CD4-positive, alpha-beta T cell treated with Interferon gamma for 1 hour (primary cell): ENCODE results near the gene USP48.
"Not testable (repeated sequence)": the region's sequence is repeated elsewhere in the genome, so short reads cannot be mapped to it uniquely, and the experiment has no call there.

Experiments
- DNase-seq: peaks from one replicate; pipeline ENCODE4 v3.0.0-alpha.2; 2020

Gene USP48

GRCh38 chr1:21774835-21775549 is 8.0 kb downstream of the USP48 start:
- no peak for DNase-seq

DNA sequence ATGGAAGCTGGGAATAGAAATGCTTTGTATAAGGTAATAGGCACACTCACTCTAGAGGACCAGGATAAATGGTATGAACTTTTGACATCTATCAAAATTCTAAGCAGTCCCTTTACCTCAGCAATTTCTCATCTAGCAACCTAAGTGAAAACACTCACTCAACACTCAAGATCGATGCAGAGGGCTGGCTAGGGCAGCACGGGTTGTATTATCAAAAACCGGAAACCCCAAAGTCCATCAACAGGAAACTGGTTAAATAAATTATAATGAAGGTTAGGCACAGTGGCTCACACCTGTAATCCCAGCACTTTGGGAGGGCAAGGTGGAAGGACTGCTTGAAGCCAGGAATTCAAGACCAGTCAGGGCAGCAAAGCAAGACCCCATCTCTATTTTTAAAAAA is 9.4 kb downstream of the USP48 start:
- DNase-seq, result no peak

GRCh38 chr1:21771672-21772071 is 11.3 kb downstream of the USP48 start:
- DNase-seq, result not testable (repeated sequence)

DNA sequence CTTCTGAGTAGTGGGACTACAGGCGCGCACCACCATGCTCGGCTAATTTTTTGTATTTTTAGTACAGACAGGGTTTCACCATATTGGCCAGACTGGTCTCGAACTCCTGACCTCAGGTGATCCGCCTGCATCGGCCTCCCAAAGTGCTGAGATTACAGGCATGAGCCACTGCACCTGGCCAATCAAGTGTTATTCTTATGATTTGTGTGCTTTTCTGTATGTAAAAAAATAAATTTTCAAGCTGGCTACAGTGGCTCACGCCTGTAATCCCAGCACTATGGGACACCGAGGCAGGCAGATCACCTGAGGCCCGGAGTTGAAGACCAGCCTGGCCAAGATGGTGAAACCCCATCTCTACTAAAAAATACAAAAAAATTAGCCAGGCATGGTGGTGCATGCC is 12.3 kb downstream of the USP48 start:
- DNase-seq, result not testable (repeated sequence)

- no peak for DNase-seq
Measured at GRCh38 chr1:21770201-21770600, 12.7 kb downstream of the USP48 start.

GRCh38 chr1:21767106-21767505 is 15.8 kb downstream of the USP48 start:
- not testable (repeated sequence) for DNase-seq

DNA sequence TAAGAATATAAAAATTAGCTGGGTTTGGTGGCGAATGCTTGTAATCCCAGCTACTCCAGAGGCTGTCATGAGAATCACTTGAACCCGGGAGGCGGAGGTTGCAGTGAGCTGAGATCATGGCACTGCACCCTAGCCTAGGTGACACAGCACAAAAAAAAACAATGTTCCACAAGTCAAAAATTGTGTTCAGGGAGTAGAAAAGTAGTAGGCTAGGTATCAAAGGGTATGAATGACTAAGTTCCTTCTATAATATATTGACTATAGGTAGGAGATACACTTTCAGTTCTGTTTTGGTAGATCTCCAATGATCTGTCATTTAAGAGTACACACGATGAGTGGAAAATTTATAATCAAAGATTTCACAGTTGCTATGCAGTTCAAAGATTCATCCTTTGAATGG is 16.7 kb downstream of the USP48 start:
- no peak for DNase-seq

DNA sequence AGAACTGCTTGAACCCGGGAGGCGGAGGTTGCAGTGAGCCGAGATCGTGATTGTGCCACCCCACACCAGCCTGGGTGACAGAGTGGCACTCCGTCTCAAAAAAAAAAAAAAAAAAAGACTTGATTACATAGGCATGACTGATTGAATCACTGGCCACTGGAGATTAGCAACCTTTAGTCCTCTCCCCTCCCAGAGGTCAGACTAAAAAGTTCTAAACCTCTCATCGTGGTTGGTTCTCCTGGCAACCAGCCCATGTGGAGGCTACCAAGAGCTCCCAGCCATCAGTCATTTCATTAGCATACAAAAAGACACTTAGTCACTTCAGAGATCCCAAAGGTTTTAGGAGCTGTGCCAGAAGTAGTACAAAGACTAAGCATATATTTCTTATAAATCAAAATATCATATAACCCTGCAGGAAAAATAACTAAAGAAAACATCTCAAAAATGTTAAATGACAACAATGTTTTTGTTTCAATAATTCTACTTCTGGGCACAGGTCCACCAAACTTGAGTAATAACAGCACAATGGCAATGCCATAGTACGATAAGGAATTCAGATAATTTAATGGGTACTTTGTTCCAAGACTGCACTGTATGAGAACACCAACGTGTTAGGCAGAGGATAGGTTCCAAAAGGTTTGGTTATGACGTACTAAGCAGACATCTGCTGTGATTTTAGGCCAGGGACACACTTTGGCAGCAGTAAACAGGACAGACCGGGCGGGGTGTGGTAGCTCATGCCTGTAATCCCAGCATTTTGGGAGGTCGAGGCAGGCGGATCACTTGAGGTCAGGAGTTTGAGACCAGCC is 18.1 kb downstream of the USP48 start:
- peak; percentile 47 for DNase-seq

DNA sequence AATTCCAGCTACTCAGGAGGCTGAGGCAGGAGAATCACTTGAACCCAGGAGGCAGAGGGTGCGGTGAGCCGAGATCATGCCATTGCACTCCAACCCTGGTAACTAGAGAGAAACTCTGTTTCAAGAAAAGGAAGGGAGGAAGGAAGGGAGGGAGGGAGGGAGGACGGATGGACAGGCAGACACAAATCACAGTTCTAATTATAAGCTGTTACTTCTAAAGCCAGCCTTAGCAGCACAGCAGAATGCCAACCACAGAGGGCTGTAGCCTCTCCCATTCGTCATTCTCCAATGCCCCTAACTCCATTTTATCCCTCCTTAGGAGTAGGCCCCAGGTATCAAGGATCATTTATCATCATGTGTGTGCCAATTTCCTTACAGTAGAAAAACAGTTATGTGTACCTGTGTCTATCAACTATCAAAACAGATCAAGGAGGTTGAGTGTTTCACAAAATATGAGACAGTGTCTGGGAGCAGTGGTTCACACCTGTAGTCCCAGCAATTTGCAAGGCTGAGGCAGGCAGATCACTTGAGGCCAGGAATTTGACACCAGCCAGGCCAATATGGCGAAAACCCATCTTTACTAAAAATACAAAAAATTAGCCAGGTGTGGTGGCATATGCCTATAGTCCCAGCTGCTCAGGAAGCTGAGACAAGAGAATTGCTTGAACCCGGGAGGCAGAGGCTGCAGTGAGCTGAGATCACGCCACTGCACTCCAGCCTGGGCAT is 19.1 kb downstream of the USP48 start:
- no peak for DNase-seq

DNA sequence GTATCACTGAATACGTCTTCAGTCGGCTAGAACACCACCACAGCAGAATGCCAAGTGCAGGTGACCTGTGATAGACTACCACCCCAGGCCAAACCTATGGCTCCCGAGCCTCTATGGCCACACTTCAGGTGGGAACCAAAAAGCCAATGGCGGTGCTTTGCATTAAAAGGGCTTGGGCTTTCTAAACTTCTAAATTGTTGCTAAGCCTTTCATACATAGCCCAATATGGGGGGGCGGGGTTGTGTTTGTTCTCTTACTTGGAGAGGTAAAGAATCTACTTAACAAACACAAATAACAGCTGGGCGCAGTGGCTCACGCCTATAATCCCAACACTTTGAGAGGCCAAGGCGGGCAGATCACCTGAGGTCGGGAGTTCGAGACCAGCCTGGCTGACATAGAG is 19.7 kb downstream of the USP48 start:
- no peak for DNase-seq

GRCh38 chr1:21762022-21762404 is 20.9 kb downstream of the USP48 start:
- DNase-seq, result peak; percentile 8

DNA sequence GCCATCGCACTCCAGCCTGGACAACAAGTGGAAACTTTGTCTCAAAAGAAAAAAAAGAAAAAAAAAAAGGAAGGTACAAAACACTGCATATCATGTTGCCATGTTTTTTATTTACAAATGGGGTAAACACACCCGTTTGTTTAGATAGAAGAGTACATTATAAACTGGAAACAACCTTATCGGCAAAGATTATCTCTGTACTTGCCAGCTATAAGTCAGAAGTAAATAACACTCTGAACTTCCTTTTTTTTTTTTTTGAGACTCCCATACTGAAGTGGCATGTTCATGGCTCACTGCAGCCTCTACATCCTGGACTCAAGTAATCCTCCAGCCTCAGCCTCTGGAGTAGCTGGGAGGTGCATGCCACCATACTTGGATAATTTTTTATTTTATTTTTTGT is 21.9 kb downstream of the USP48 start:
- no peak for DNase-seq

GRCh38 chr1:21759818-21760217 is 23.1 kb downstream of the USP48 start:
- no peak for DNase-seq

- no peak for DNase-seq
Measured at GRCh38 chr1:21759182-21759581, 23.8 kb downstream of the USP48 start.

DNA sequence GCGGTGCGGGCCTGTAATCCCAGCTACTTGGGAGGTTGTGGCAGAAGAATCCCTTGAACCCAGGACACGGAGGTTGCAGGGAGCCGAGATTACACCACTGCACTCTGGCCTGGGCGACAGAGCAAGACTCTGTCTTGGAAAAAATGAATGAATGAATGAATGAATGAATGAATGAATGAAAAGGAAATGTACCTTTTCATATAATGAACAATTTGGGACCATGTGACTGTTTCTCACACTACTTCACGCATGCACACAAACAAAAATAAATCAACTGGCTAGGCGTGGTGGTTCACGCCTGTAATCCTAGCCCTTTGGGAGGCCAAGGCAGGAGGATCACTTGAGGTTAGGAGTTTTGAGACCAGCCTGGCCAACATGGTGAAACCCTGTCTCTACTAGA is 24.3 kb downstream of the USP48 start:
- no peak for DNase-seq

- DNase-seq, result no peak
Measured at GRCh38 chr1:21756393-21757089, 26.4 kb downstream of the USP48 start.

DNA sequence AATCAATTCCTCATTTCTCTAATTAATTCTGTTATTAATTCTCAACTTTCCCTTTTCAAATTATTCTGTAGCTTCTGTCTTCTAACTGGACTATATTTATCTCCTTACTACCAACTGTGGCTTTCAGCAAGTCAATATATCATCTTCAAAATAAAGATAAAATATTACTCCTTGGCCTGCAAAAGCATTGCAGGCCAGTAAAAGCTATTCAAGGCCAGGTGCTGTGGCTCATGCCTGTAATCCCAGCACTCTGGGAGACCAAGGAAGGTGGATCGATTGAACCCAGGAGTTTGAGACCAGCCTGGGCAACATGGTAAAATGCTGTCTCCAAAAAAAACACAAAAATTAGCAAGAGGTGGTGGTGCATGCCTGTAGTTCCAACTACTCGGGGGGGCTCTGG is 27.9 kb downstream of the USP48 start:
- DNase-seq, result no peak

DNA sequence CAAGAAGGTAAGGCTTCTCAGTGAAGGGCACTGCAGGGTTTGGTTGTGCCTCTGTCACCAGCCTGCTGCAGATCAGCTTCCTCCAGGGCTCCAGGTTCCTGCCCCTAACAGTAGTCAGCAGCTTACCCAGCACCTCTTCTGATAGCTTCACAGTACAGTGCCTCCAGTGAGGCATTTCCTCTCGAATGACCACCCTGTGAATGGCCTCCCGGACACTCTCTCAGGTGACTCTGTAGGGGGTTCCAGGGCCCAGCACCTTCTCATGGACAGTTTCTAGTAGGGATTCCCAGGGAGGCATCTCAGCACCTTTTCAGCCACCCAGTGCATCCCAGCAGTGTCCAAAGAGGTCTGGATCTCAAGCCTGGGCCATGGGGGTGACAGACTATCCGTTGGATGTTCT is 28.4 kb downstream of the USP48 start:
- no peak for DNase-seq

DNA sequence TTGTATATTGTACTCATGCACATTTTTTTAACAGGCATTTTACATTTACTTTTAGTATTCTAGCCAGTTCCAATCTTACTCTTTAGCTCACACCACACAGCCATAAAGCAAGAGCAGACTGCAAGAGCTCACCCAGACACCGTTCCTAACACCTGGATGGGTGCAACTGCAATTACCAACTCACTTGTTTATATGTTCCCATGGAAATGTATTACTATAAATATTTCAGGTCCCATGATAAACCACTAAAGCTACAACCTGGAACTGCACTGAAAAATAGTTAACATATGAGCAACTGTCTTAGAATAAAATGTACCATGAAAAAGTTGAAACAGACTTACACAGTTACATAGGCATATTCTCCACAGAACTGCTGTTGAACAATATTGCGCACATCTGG is 30.8 kb downstream of the USP48 start:
- no peak for DNase-seq

GRCh38 chr1:21751281-21751680 is 31.7 kb downstream of the USP48 start:
- no peak for DNase-seq

- DNase-seq, result no peak
Measured at GRCh38 chr1:21750841-21751240, 32.1 kb downstream of the USP48 start.

DNA sequence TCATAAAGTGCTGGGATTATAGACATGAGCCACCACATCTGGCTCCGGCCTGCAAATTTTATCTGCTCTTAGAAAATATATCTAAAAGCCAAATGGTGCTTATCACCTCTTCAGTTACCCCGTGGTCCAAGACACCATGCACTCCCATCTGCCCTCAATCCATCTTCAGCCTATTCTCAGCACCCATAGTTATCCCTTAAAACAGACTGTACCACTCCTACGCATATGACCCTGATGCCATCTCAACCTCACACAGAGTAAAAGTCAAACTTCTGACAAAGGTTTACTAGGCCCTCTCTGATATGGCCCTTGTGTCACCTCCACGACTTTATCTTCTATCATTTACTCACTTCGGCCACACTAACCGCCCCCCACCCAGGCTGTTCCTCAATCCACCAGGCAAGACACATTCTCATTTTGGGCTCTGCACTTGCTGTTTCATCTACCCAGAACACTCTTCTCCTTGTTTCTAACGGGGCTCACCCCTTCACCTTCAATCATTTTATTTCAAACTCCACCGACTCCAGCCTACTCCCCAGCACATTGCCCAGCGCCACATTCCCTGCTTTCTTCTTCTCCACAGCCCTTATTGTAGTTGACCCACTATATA is 33.0 kb downstream of the USP48 start:
- DNase-seq, result no peak

DNA sequence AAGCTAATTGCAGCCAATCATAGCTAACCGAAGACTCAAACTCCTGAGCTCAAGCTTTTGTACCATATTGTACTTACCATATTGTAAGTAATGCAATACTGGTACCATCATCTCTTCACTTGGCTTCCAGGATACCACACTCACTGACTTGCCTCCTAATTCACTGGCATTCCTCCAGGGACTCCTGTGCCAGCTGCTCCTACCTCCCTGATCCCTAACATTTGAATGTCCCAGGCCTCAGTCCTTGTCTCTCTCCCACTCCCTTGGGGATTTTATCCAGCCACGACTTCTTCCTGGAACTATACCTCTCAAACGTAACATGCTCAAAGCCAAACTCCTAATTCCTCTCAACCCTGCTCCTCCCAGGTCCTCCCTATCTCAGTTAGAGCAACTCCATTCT is 33.8 kb downstream of the USP48 start:
- no peak for DNase-seq
